Islet of Langerhans (tissue), 1 donor: Measurements from ENCODE around the gene KARS1.
A peak's percentile ranks its signal among the peaks of the same experiment; 100 is the strongest.

ENCODE experiments used
- FAIRE-seq: peaks from one replicate; lab custom pipeline; 2011; peaks lifted over from hg19 to GRCh38; lab: Jason Lieb, UNC

The KARS1 gene

GRCh38 chr16:75647492-75648264 is at the start of gene KARS1, which contains the start of gene TERF2IP:
TSS of gene KARS1 (minus strand) at chr16:75647665. CDS start at chr16:75647639, 26 bp downstream.
TSS of gene TERF2IP (plus strand) at chr16:75647773. CDS start at chr16:75647883, 110 bp downstream.
- no peak for FAIRE-seq

GRCh38 chr16:75695708-75696107 is 48.2 kb upstream of the KARS1 start:
- no peak for FAIRE-seq

GRCh38 chr16:75687361-75687760 is 39.9 kb upstream of the KARS1 start:
- FAIRE-seq = no peak

- FAIRE-seq = no peak
Observed at GRCh38 chr16:75682308-75682707, 34.8 kb upstream of the KARS1 start.

GRCh38 chr16:75679366-75679765 is 31.9 kb upstream of the KARS1 start:
- no peak for FAIRE-seq

- FAIRE-seq = no peak
Observed at GRCh38 chr16:75676909-75677308, 29.4 kb upstream of the KARS1 start, which contains the start of gene CPHXL2. TSS of gene CPHXL2 (minus strand) at chr16:75677009. CDS start at chr16:75676999, 10 bp downstream.

- no peak for FAIRE-seq
Observed at GRCh38 chr16:75667503-75667902, 20.0 kb upstream of the KARS1 start.

- FAIRE-seq = no peak
Observed at GRCh38 chr16:75660726-75661302, 13.3 kb upstream of the KARS1 start.

GRCh38 chr16:75660321-75660720 is 12.9 kb upstream of the KARS1 start:
- FAIRE-seq = no peak

GRCh38 chr16:75658175-75658574 is 10.7 kb upstream of the KARS1 start:
- FAIRE-seq = no peak

GRCh38 chr16:75653922-75654321 is 6.5 kb upstream of the KARS1 start:
- FAIRE-seq = no peak

- FAIRE-seq = no peak
Observed at GRCh38 chr16:75648265-75649076, 1.0 kb upstream of the KARS1 start.

- no peak for FAIRE-seq
Observed at GRCh38 chr16:75647112-75647491, 363 bp downstream of the KARS1 start.

GRCh38 chr16:75644240-75645012 is 3.0 kb downstream of the KARS1 start:
- no peak for FAIRE-seq

GRCh38 chr16:75640598-75640997 is 6.9 kb downstream of the KARS1 start:
- no peak for FAIRE-seq

GRCh38 chr16:75635036-75635435 is 12.4 kb downstream of the KARS1 start:
- FAIRE-seq = no peak

- FAIRE-seq = peak; percentile 86
Observed at GRCh38 chr16:75632857-75633256, 14.6 kb downstream of the KARS1 start.

GRCh38 chr16:75630052-75630451 is 17.4 kb downstream of the KARS1 start:
- no peak for FAIRE-seq

GRCh38 chr16:75629132-75629531 is 18.3 kb downstream of the KARS1 start:
- FAIRE-seq = no peak

- no peak for FAIRE-seq
Observed at GRCh38 chr16:75628351-75628750, 19.1 kb downstream of the KARS1 start.

- no peak for FAIRE-seq
Observed at GRCh38 chr16:75627851-75628250, 19.6 kb downstream of the KARS1 start.

GRCh38 chr16:75626806-75627205 is 20.7 kb downstream of the KARS1 start:
- no peak for FAIRE-seq
